GM23338 (cell line): ENCODE measurements around the gene SUCLG1. TPM values are rescaled to one million over a fixed set of nuclear protein-coding genes. Genes with fewer than 3 reads are reported as not detected.

Source experiments
- ATAC-seq: fragments of 200-7000 bp; cut with Tn5 transposase; 3 replicates; pipeline ENCODE4 v1.9.1; 2020
- DNase-seq: peaks from one replicate; pipeline ENCODE4 v3.0.0-alpha.2; 2015; ENCODE audit warnings: low spot score
- H2AFZ ChIP-seq: fragments of 200-600 bp; sonication (generic); 2 replicates; pipeline ENCODE4 v1.8.0; 2016; ENCODE audit warnings: antibody characterized with exemption, mild to moderate bottlenecking, moderate library complexity
- H3F3A ChIP-seq: fragments of 200-600 bp; sonication (generic); replicated peaks from 2 replicates; pipeline ENCODE4 v1.8.0; 2017; ENCODE audit warnings: antibody characterized with exemption, mixed run types, low read depth
- H3K27ac ChIP-seq: fragments of 200-600 bp; sonication (generic); 2 replicates; pipeline ENCODE4 v1.6.1; 2016; ENCODE audit warnings: low read depth
- H3K27me3 ChIP-seq: fragments of 200-600 bp; sonication (generic); 2 replicates; pipeline ENCODE4 v1.8.0; 2016; ENCODE audit warnings: mild to moderate bottlenecking, mixed run types, moderate library complexity; ENCODE audit not compliant: insufficient read depth
- H3K36me3 ChIP-seq: fragments of 200-600 bp; sonication (generic); 2 replicates; pipeline ENCODE4 v1.8.0; 2016; ENCODE audit warnings: mild to moderate bottlenecking; ENCODE audit not compliant: insufficient read depth
- H3K4me1 ChIP-seq: fragments of 200-600 bp; sonication (generic); 2 replicates; pipeline ENCODE4 v1.8.0; 2016; ENCODE audit warnings: mild to moderate bottlenecking, moderate library complexity; ENCODE audit not compliant: insufficient read depth
- H3K4me2 ChIP-seq: fragments of 200-600 bp; sonication (generic); 2 replicates; pipeline ENCODE4 v1.7.1; 2017; ENCODE audit warnings: mixed run types
- H3K4me3 ChIP-seq: fragments of 200-600 bp; sonication (generic); 2 replicates; pipeline ENCODE4 v1.6.1; 2016; ENCODE audit warnings: mixed run types
- H3K79me2 ChIP-seq: fragments of 200-600 bp; sonication (generic); replicated peaks from 2 replicates; pipeline ENCODE4 v1.8.0; 2017; ENCODE audit warnings: mild to moderate bottlenecking; ENCODE audit not compliant: insufficient read depth
- H3K9me2 ChIP-seq: fragments of 200-600 bp; sonication (generic); 2 replicates; pipeline ENCODE4 v1.8.0; 2017; ENCODE audit not compliant: insufficient read depth
- H4K20me1 ChIP-seq: fragments of 200-600 bp; sonication (generic); replicated peaks from 2 replicates; pipeline ENCODE4 v1.8.0; 2017; ENCODE audit warnings: mild to moderate bottlenecking; ENCODE audit not compliant: insufficient read depth
- H3K27ac Mint-ChIP-seq: 2 replicates; pipeline ENCODE4 v1.8.0; 2020; ENCODE audit warnings: inconsistent platforms, mild to moderate bottlenecking, moderate library complexity, mixed read lengths
- H3K27me3 Mint-ChIP-seq: 3 replicates; pipeline ENCODE4 v1.8.0; 2022; ENCODE audit warnings: low read depth, mild to moderate bottlenecking, moderate library complexity, mixed read lengths, inconsistent platforms; ENCODE audit not compliant: insufficient read depth, poor library complexity
- H3K36me3 Mint-ChIP-seq: 3 replicates; pipeline ENCODE4 v1.8.0; 2021; ENCODE audit warnings: low read depth, mild to moderate bottlenecking, inconsistent platforms, moderate library complexity, mixed read lengths
- H3K4me1 Mint-ChIP-seq: 3 replicates; pipeline ENCODE4 v1.8.0; 2020; ENCODE audit warnings: mild to moderate bottlenecking, inconsistent platforms, mixed read lengths
- H3K4me3 Mint-ChIP-seq: 3 replicates; pipeline ENCODE4 v1.8.0; 2021; ENCODE audit warnings: moderate library complexity, mild to moderate bottlenecking, inconsistent platforms, mixed read lengths
- H3K9me3 Mint-ChIP-seq: 3 replicates; pipeline ENCODE4 v1.8.0; 2020; ENCODE audit warnings: moderate library complexity, mild to moderate bottlenecking, inconsistent platforms, mixed read lengths
- CREB1 ChIP-seq: fragments of 250-450 bp; sonication (Bioruptor Pico); IDR thresholded peaks from 2 replicates; pipeline ENCODE4 v1.5.0; 2020; ENCODE audit warnings: low read depth, mild to moderate bottlenecking, moderate library complexity
- CTCF ChIP-seq, 2 experiments: fragments of 200-600 bp in 1 of 2; sonication (generic) in 1 of 2; conservative IDR thresholded peaks; 2 replicates each; pipeline versions ENCODE4 v1.5.1 to v1.6.1; 2016 to 2017; ENCODE audit warnings: antibody characterized with exemption in 2 of 2, low read depth in 2 of 2, mild to moderate bottlenecking in 2 of 2, moderate library complexity in 1 of 2
- ETS1 ChIP-seq: IDR thresholded peaks from 2 replicates; pipeline ENCODE4 v1.6.1; 2016; ENCODE audit warnings: antibody characterized with exemption
- EZH2 ChIP-seq: fragments of 200-600 bp; sonication (generic); IDR thresholded peaks from one replicate; pipeline ENCODE4 v1.8.0; 2017; ENCODE audit warnings: antibody characterized with exemption, mild to moderate bottlenecking, low read depth; ENCODE audit not compliant: unreplicated experiment
- EZH2phosphoT487 ChIP-seq: fragments of 200-600 bp; sonication (generic); IDR thresholded peaks from one replicate; pipeline ENCODE4 v1.8.1; 2018; ENCODE audit warnings: antibody characterized with exemption; ENCODE audit not compliant: unreplicated experiment
- JUNB ChIP-seq: IDR thresholded peaks from one replicate; pipeline ENCODE4 v1.6.1; 2016; ENCODE audit warnings: antibody characterized with exemption; ENCODE audit not compliant: unreplicated experiment
- NANOG ChIP-seq: IDR thresholded peaks from 2 replicates; pipeline ENCODE4 v1.6.1; 2016; ENCODE audit warnings: antibody characterized with exemption, borderline replicate concordance
- POLR2AphosphoS5 ChIP-seq: IDR thresholded peaks from 2 replicates; pipeline ENCODE4 v1.6.1; 2016; ENCODE audit warnings: antibody characterized with exemption, low read depth
- REST ChIP-seq: IDR thresholded peaks from one replicate; pipeline ENCODE4 v1.6.1; 2018; ENCODE audit warnings: antibody characterized with exemption; ENCODE audit not compliant: unreplicated experiment
- STAT1 ChIP-seq: IDR thresholded peaks from one replicate; pipeline ENCODE4 v1.6.1; 2016; ENCODE audit warnings: antibody characterized with exemption; ENCODE audit not compliant: unreplicated experiment
- ZNF114 ChIP-seq: fragments of 250-450 bp; sonication (Bioruptor Pico); IDR thresholded peaks from 2 replicates; pipeline ENCODE4 v1.5.0; 2020; ENCODE audit warnings: mild to moderate bottlenecking, moderate library complexity
- ZNF331 ChIP-seq: fragments of 250-450 bp; sonication (Bioruptor Pico); IDR thresholded peaks from 2 replicates; pipeline ENCODE4 v1.5.0; 2020; ENCODE audit warnings: low read depth, mild to moderate bottlenecking, moderate library complexity
- ZNF462 ChIP-seq: fragments of 250-450 bp; sonication (Bioruptor Pico); IDR thresholded peaks from 2 replicates; pipeline ENCODE4 v1.5.0; 2020; ENCODE audit warnings: mild to moderate bottlenecking, moderate library complexity
- polyA plus RNA-seq: library from polyadenylated mRNA; unstranded; fragments of >200 nt; fragmentation: Nextera tagmentation; extraction: Ambion mirVana; gene quantifications from 2 replicates; pipeline ENCODE4 v1.2.1, GENCODE V29; 2016
- total RNA-seq: library from RNA; depleted of rRNA; stranded (reverse); fragments of >200 nt; shearing (Covaris generic); gene quantifications from 2 replicates; pipeline ENCODE4 v1.2.3, GENCODE V29; 2014

The SUCLG1 gene
- total and polyA plus RNA-seq, 2 experiments from 2014 or later, result 24.3 to 36.0 TPM

GRCh38 chr2:84498150-84498799 lies 39.2 kb upstream of the SUCLG1 start (continued):
- no peak for TF ChIP-seq CTCF (conservative IDR thresholded peaks at IDR 0.05; ENCODE audit: low read depth in 2 of 2)
- TF ChIP-seq JUNB, result no peak

GRCh38 chr2:84497285-84497684 lies 38.2 kb upstream of the SUCLG1 start:
- Histone ChIP-seq H3K9me2 (no peaks in the 10 kb centered on the region), H3F3A (no peaks in the 10 kb centered on the region), H3K4me3 (no peak overlapping the region), H3K4me1 (no peaks in the 10 kb centered on the region), H3K79me2 (no peaks in the 10 kb centered on the region), H4K20me1 (no peaks in the 10 kb centered on the region), H3K27me3 (no peaks in the 10 kb centered on the region), H3K27ac (no peak overlapping the region), H3K36me3 (no peaks in the 10 kb centered on the region), H3K4me2 (no peak overlapping the region), H2AFZ (no peak overlapping the region)
- DNase-seq (no peak), ATAC-seq (no peak)
- no peaks in the 10 kb centered on the region; the same call in 2 of the 3 replicates for H3K9me3 Mint-ChIP-seq
- H3K27ac Mint-ChIP-seq, result no peak overlapping the region
- peaks cover 4% of the 10 kb centered on the region; the same call in 2 of the 3 replicates for H3K4me1 Mint-ChIP-seq
- H3K4me3 Mint-ChIP-seq, result no peak overlapping the region
- H3K27me3 Mint-ChIP-seq, result peaks cover 3% of the 10 kb centered on the region
- no peaks in the 10 kb centered on the region for H3K36me3 Mint-ChIP-seq
- no peak for TF ChIP-seq EZH2phosphoT487
- TF ChIP-seq ZNF462 (CRISPR knock-in tag), result no peak
- TF ChIP-seq EZH2, result no peak
- no peak for TF ChIP-seq CREB1
- TF ChIP-seq JUNB, result no peak
- no peak for TF ChIP-seq POLR2AphosphoS5
- TF ChIP-seq STAT1, result no peak
- no peak for TF ChIP-seq ZNF114
- TF ChIP-seq ZNF331, result no peak
- TF ChIP-seq NANOG, result no peak
- no peak for TF ChIP-seq ETS1
- TF ChIP-seq REST, result no peak
